Stimulated activated CD8-positive, alpha-beta memory T cell treated with anti-CD3 and anti-CD28 coated beads, Interleukin-15, amount 100 ng/mL, for 4 hours (primary cell): ENCODE measurements around the gene CPTP.

Experiments used
- DNase-seq, 2 donors: peaks; one replicate each; pipeline ENCODE4 v3.0.0-alpha.2; 2020; ENCODE audit warnings: low read depth in 2 of 2

Gene CPTP

DNA sequence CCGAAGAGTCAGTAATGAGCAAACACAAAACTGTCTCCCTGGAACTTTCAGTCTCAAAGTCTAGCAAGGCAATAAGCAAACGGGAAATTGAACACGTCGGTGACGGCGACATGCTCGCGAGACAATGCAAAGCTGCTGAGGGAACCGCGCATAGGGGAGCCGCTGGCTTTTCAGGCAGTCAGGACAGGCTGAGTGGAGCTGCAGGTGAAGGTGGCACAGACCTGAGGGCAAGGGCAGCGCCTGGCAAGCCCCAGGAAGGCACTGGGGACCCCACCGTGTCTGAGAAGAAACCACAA lies 5.0 kb upstream of the CPTP start:
- no peak for DNase-seq

- DNase-seq: no peak
These were observed 3.7 kb upstream of the CPTP start for GRCh38 chr1:1320666-1321448.

GRCh38 chr1:1321477-1321876 lies 3.1 kb upstream of the CPTP start:
- no peak for DNase-seq

DNA sequence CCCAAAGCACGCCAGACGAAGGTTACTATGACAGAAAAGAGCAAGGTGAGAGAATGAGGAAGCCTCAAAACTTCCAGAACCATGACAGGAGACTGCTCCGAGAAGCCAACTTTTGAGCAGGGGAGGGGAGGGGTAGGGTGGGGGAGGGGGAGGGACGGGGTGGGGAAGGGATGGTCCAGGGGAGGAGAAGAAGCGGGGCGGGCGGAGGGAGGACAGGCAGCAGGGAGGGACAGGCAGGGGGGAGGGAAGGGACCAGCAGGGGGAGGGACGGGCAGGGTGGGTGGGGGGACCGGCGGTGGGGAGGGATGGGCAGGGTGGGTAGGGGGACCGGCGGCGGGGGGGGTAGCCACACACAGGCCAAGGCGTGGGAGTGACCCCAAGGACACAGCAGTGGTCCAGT lies 2.2 kb upstream of the CPTP start:
- no peak for DNase-seq

DNA sequence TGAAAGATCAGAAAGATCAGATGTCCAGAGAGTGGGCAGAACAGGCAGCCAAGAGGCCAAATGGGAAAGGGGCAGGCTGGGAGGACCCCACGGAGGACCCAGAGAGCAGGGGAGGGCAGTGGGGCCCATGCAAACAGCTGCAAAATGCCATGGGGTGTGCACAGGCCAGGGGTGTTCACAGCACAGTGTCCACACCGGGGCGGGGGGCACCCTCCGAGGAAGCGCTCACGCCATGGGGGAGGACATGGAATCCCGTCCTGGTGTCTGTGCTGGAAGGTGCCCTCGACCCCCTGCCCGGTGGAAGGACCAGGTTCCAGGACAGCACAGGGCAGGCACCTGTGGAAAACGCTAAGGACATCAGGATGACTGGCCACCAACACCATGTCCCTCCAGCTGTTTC lies 1.6 kb upstream of the CPTP start:
- DNase-seq: no peak

GRCh38 chr1:1324084-1324523 lies 498 bp upstream of the CPTP start:
- no peak for DNase-seq

DNA sequence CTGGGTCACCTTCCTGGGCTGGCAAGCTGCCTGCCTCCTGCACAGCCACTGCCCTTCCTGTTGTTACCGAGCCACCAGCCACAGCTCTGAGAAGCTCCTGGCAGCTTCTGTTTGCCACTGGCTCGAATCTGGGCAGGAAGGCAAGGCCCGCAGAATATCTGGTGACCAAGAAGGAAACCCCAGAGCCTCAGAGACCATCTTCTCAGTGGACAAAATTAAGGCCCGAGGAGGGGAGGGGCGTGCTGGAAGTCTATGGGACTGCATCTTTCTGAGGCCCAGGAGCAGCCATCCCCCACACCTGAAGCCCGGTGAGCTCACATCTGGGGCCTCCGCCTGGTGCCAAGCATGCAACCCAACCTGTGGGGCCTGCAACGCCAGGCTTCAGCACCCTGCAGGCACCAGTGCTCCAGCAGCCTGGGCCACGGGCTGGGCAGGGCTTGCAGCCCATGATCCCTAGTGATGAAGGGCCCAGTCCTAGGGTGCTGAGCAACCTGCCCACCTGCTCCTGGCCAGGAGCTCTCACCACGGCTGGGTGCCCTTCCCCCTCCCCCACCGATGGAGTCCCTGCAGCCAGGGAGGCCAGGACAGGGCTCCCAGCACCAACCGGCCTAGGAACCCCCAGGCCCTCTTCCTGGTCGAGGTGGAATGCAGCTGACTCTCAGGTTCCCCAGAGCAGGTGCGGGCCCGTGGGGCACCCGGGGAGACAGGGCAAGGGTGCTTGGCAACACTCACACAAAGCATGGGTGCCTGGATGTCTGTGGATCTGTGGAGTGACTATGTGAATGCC lies 879 bp downstream of the CPTP start:
- no peak for DNase-seq

DNA sequence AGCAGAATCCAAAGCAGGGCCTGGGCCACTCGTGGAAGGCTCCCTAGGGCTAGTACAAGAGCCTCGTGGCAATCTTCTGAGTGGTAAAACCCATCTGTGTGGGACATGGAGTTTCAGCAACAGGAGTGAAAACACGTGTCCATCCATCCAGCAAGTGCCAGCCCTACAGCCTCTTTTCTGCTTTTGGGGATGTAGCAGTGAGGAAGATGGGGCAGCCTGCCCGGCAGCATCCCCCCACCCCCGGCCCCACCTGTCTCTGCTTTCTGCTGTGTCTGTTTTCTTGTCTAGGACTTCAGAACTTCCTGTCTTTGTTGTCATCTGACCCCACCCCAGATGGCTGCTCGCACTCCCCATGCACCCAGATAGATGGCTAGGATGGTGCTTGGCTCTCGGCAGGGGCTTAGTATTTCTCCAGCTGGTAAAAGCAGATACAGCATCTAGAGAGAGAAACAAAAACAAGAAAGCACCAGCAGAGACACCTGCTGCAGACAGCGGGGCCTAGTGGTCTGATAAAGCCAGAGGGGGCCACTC lies 1.5 kb downstream of the CPTP start:
- DNase-seq: no peak

DNA sequence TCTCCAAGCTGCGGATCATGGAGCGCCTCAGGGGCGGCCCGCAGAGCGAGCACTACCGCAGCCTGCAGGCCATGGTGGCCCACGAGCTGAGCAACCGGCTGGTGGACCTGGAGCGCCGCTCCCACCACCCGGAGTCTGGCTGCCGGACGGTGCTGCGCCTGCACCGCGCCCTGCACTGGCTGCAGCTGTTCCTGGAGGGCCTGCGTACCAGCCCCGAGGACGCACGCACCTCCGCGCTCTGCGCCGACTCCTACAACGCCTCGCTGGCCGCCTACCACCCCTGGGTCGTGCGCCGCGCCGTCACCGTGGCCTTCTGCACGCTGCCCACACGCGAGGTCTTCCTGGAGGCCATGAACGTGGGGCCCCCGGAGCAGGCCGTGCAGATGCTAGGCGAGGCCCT lies 2.7 kb downstream of the CPTP start:
- no peak for DNase-seq

GRCh38 chr1:1328254-1328653 lies 3.7 kb downstream of the CPTP start:
- no peak for DNase-seq

GRCh38 chr1:1329304-1330210 lies 5.0 kb downstream of the CPTP start:
- DNase-seq: no peak

DNA sequence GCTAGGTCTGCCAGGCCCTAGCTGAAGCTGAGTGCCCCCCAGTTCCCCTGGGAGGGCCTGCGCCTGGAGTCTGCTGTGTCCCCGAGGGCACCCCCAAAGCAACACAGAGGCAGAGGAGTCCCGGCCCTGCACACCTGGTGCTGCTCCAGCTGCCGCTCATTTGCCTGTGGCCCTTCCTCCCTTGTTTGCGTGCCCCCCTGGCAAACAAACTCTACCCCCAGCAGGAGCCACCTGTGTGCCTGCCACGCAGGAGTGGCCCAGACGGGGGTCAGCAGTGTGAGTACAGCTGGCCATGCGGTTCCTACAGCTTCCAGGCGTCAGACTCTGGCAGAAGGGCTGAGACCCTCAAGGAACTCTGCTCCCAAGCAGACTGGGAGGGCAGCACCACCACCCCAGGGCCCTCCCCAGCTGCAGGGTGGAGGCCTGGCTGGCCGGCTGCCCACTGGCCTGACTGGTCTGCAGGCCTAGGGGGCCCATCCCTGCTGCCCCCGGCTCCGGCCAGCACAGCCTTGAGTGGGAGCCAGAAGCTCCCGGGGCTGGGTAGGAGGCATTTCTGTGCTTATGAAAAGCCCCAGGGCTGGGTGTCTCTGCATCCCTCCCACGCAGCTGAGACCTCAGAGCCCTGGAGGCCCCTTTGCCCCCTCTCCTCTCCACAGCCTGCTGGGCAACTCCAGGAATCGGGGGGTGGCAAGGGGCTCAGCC lies 5.9 kb downstream of the CPTP start:
- no peak for DNase-seq

- no peak for DNase-seq
These were observed 6.7 kb downstream of the CPTP start, which contains the start of gene TAS1R3 for GRCh38 chr1:1331068-1331965. TSS of gene TAS1R3 (plus strand) at chr1:1331280. CDS start at chr1:1331346, 66 bp downstream.

DNA sequence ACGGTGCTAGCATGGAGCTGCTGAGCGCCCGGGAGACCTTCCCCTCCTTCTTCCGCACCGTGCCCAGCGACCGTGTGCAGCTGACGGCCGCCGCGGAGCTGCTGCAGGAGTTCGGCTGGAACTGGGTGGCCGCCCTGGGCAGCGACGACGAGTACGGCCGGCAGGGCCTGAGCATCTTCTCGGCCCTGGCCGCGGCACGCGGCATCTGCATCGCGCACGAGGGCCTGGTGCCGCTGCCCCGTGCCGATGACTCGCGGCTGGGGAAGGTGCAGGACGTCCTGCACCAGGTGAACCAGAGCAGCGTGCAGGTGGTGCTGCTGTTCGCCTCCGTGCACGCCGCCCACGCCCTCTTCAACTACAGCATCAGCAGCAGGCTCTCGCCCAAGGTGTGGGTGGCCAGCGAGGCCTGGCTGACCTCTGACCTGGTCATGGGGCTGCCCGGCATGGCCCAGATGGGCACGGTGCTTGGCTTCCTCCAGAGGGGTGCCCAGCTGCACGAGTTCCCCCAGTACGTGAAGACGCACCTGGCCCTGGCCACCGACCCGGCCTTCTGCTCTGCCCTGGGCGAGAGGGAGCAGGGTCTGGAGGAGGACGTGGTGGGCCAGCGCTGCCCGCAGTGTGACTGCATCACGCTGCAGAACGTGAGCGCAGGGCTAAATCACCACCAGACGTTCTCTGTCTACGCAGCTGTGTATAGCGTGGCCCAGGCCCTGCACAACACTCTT lies 7.6 kb downstream of the CPTP start:
- no peak for DNase-seq

DNA sequence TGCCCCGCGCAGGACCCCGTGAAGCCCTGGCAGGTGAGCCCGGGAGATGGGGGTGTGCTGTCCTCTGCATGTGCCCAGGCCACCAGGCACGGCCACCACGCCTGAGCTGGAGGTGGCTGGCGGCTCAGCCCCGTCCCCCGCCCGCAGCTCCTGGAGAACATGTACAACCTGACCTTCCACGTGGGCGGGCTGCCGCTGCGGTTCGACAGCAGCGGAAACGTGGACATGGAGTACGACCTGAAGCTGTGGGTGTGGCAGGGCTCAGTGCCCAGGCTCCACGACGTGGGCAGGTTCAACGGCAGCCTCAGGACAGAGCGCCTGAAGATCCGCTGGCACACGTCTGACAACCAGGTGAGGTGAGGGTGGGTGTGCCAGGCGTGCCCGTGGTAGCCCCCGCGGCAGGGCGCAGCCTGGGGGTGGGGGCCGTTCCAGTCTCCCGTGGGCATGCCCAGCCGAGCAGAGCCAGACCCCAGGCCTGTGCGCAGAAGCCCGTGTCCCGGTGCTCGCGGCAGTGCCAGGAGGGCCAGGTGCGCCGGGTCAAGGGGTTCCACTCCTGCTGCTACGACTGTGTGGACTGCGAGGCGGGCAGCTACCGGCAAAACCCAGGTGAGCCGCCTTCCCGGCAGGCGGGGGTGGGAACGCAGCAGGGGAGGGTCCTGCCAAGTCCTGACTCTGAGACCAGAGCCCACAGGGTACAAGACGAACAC lies 8.3 kb downstream of the CPTP start:
- DNase-seq: no peak

DNA sequence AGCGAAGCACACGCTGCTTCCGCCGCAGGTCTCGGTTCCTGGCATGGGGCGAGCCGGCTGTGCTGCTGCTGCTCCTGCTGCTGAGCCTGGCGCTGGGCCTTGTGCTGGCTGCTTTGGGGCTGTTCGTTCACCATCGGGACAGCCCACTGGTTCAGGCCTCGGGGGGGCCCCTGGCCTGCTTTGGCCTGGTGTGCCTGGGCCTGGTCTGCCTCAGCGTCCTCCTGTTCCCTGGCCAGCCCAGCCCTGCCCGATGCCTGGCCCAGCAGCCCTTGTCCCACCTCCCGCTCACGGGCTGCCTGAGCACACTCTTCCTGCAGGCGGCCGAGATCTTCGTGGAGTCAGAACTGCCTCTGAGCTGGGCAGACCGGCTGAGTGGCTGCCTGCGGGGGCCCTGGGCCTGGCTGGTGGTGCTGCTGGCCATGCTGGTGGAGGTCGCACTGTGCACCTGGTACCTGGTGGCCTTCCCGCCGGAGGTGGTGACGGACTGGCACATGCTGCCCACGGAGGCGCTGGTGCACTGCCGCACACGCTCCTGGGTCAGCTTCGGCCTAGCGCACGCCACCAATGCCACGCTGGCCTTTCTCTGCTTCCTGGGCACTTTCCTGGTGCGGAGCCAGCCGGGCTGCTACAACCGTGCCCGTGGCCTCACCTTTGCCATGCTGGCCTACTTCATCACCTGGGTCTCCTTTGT lies 9.1 kb downstream of the CPTP start:
- DNase-seq: no peak

DNA sequence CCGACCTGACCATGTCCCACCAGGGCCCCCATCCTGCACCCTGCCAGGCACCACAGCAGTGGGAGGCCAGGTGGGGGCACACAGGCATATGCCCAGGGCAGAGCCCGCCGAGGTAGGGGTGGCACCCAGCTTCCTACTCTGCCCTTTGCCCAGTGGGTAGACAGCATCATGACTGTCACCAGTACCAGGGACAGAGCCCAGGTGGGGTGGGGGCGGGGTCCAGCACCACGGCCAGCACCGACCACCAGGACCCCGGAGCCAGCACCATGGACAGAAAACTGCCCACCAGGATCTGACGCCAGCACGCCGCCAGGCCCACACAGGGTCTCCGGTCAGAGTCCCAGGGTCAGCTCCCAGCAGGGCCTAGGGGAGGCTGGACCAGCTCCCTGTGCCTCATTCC lies 10.2 kb downstream of the CPTP start:
- no peak for DNase-seq

- no peak for DNase-seq
These were observed 10.7 kb downstream of the CPTP start for GRCh38 chr1:1335283-1335682.
